ENCODE results near the gene CFI. TPM values are rescaled to one million over a fixed set of nuclear protein-coding genes. Genes with fewer than 3 reads are reported as not detected.

Gene CFI
- total and polyA plus RNA-seq, 2 of the 4 experiments (the other 2 are of a cell fraction): 0.12 to 0.18 TPM

GRCh38 chr4:109746728-109747127 lies 55.1 kb downstream of the CFI start:
- H3K4me3 ChIP-seq (ENCODE audit: insufficient read depth, low read depth, low read length): no peak overlapping the region
- no peak overlapping the region for H3K9ac ChIP-seq (ENCODE audit: low read depth, low read length)
- H2BK20ac ChIP-seq (ENCODE audit: low read depth, low read length): no peak overlapping the region
- peaks cover 4% of the 10 kb centered on the region; the same call in 1 of the 2 replicates for H3K27me3 ChIP-seq (ENCODE audit: control insufficient read depth, insufficient read depth, low read length)
- H3K18ac ChIP-seq (ENCODE audit: low read depth, low read length): no peak overlapping the region
- ChIA-PET CTCF (no interaction called here), POLR2A (ENCODE audit: unreplicated experiment) (no interaction called here)
- no peak overlapping the region for H3K4me2 ChIP-seq (ENCODE audit: low read depth, low read length)
- dilution Hi-C loops (cut with HindIII; ENCODE audit: low sequenced_read_pairs, unreplicated experiment) (no loop called here), in situ Hi-C loops (cut with MboI; ENCODE audit: low sequenced_read_pairs) (no loop called here), intact Hi-C loops (cut with micrococcal nuclease) (no loop called here)
- no peak overlapping the region for H2AK9ac ChIP-seq (replicated peaks; ENCODE audit: low read depth, low read length, poor library complexity)
- no peak overlapping the region for H3K27ac ChIP-seq (ENCODE audit: insufficient read depth, low read length)
- no CpG with 5 or more reads among the region's 2 CpGs for whole genome bisulfite sequencing, 2 experiments (ENCODE audit: extremely low coverage in 2 of 2, insufficient read length in 1 of 2)
- no peaks in the 10 kb centered on the region for H3K9me1 ChIP-seq (ENCODE audit: insufficient read depth, low read length)
- no peak overlapping the region for H4K91ac ChIP-seq (ENCODE audit: insufficient read depth, low read depth, low read length)
- no peak for TF ChIP-seq FOS (IDR thresholded peaks at IDR 0.05; ENCODE audit: low read depth, low read length)
- no peak overlapping the region for H2BK5ac ChIP-seq (ENCODE audit: low read depth, low read length, poor library complexity, severe bottlenecking)
- H3K56ac ChIP-seq (ENCODE audit: extremely low read depth, insufficient read depth, low read length): no peak overlapping the region
- DNase-seq (no peak), ATAC-seq (ENCODE audit: low read depth) (no peak)
- no TSS peak for BruUV-seq (replicated peaks)
- no peak overlapping the region for H3K23ac ChIP-seq (ENCODE audit: low read depth, low read length)
- no peaks in the 10 kb centered on the region for H3K4me1 ChIP-seq (ENCODE audit: control insufficient read depth, insufficient read depth, low read length)
- no peak overlapping the region for H2AFZ ChIP-seq (replicated peaks; ENCODE audit: low read length, poor library complexity)
- H2BK15ac ChIP-seq (ENCODE audit: low read depth, low read length): no peak overlapping the region
- no peaks in the 10 kb centered on the region for H3K36me3 ChIP-seq (ENCODE audit: control insufficient read depth, insufficient read depth, low read length)
- H4K5ac ChIP-seq (ENCODE audit: low read depth, low read length): no peak overlapping the region
- H3K4ac ChIP-seq (ENCODE audit: low read depth, low read length): no peak overlapping the region
- no peaks in the 10 kb centered on the region for H4K20me1 ChIP-seq (ENCODE audit: insufficient read depth, low read length)
- H3K14ac ChIP-seq (replicated peaks; ENCODE audit: low read depth, low read length): no peak overlapping the region
- H2AK5ac ChIP-seq (ENCODE audit: low read depth, low read length): no peak overlapping the region
- H3K9me3 ChIP-seq (ENCODE audit: control insufficient read depth, insufficient read depth, low read length): no peaks in the 10 kb centered on the region
- no peaks in the 10 kb centered on the region for H3K79me1 ChIP-seq (ENCODE audit: low read depth in 1 of 2, low read length in 2 of 2)
- H4K8ac ChIP-seq (ENCODE audit: low read depth in 2 of 2, low read length in 2 of 2): no peak overlapping the region
- H2BK120ac ChIP-seq (ENCODE audit: low read depth, low read length): no peak overlapping the region
